HFFc6 (cell line): Measurements from ENCODE around the gene SPIRE2. TPM values are rescaled to one million over a fixed set of nuclear protein-coding genes. Genes with fewer than 3 reads are reported as not detected.

ENCODE experiments used
- DNase-seq: peaks from one replicate; pipeline ENCODE4 v3.0.0-alpha.2; 2018
- H3K27ac Mint-ChIP-seq: 2 replicates; pipeline ENCODE4 v1.8.0; 2020; ENCODE audit warnings: mild to moderate bottlenecking, mixed read lengths
- H3K27me3 Mint-ChIP-seq: 2 replicates; pipeline ENCODE4 v1.8.0; 2021; ENCODE audit warnings: mild to moderate bottlenecking, moderate library complexity, mixed read lengths; ENCODE audit not compliant: insufficient read depth
- H3K36me3 Mint-ChIP-seq: 2 replicates; pipeline ENCODE4 v1.8.0; 2021; ENCODE audit warnings: low read depth, mixed read lengths
- H3K4me1 Mint-ChIP-seq: 2 replicates; pipeline ENCODE4 v1.8.0; 2020; ENCODE audit warnings: low read depth, mixed read lengths
- H3K4me3 Mint-ChIP-seq: 2 replicates; pipeline ENCODE4 v1.8.0; 2020; ENCODE audit warnings: mild to moderate bottlenecking, moderate library complexity, mixed read lengths
- H3K9me3 Mint-ChIP-seq: 2 replicates; pipeline ENCODE4 v1.8.0; 2020; ENCODE audit warnings: mild to moderate bottlenecking, mixed read lengths
- CTCF ChIP-seq: fragments of 200-600 bp; sonication (generic); IDR thresholded peaks from 2 replicates; pipeline ENCODE4 v1.5.0; 2021; ENCODE audit warnings: antibody characterized with exemption, mild to moderate bottlenecking
- total RNA-seq, 6 experiments: library from RNA; stranded (reverse); fragmentation: NEBNext Ultra II Directional; extraction: Animal tissue kit (Norgen Biotek cat#: 25700); gene quantifications; 2 replicates in 1 of 6; 3 replicates in 5 of 6; pipeline ENCODE4 v1.2.3, GENCODE V29; 2021

SPIRE2 gene
- total RNA-seq, 6 experiments from 2014 or later, result 1.5 to 2.5 (median 1.9) TPM

GRCh38 chr16:89890200-89890599 is 61.9 kb downstream of the SPIRE2 start:
- Mint-ChIP-seq H3K36me3 (peaks cover 13% of the 10 kb centered on the region), H3K27me3 (peaks cover 3% of the 10 kb centered on the region), H3K27ac (no peak overlapping the region), H3K9me3 (no peaks in the 10 kb centered on the region), H3K4me1 (no peaks in the 10 kb centered on the region), H3K4me3 (no peak overlapping the region)
- DNase-seq, result no peak
- TF ChIP-seq CTCF, result no peak

- H3K4me1 Mint-ChIP-seq, result no peaks in the 10 kb centered on the region
- H3K4me3 Mint-ChIP-seq, result no peak overlapping the region
- H3K36me3 Mint-ChIP-seq, result peaks cover 13% of the 10 kb centered on the region
- no peak overlapping the region; the same call in 1 of the 2 replicates for H3K27ac Mint-ChIP-seq
- DNase-seq, result no peak
- H3K27me3 Mint-ChIP-seq, result peaks cover 3% of the 10 kb centered on the region
- H3K9me3 Mint-ChIP-seq, result no peaks in the 10 kb centered on the region
- no peak for TF ChIP-seq CTCF
Measured at GRCh38 chr16:89890886-89891657, 62.8 kb downstream of the SPIRE2 start.

- no peaks in the 10 kb centered on the region for H3K4me1 Mint-ChIP-seq
- peaks cover 11% of the 10 kb centered on the region for H3K36me3 Mint-ChIP-seq
- no peak overlapping the region for H3K27ac Mint-ChIP-seq
- no peak for TF ChIP-seq CTCF
- DNase-seq, result no peak
- H3K9me3 Mint-ChIP-seq, result no peaks in the 10 kb centered on the region
- peaks cover 3% of the 10 kb centered on the region for H3K27me3 Mint-ChIP-seq
- H3K4me3 Mint-ChIP-seq, result no peak overlapping the region
Measured at GRCh38 chr16:89892055-89892630, 63.9 kb downstream of the SPIRE2 start.

- H3K4me3 Mint-ChIP-seq, result no peak overlapping the region
- peaks cover 7% of the 10 kb centered on the region for H3K36me3 Mint-ChIP-seq
- no peak overlapping the region for H3K27ac Mint-ChIP-seq
- no peak for TF ChIP-seq CTCF
- no peak for DNase-seq
- no peaks in the 10 kb centered on the region for H3K9me3 Mint-ChIP-seq
- peaks cover 7% of the 10 kb centered on the region for H3K27me3 Mint-ChIP-seq
- H3K4me1 Mint-ChIP-seq, result no peaks in the 10 kb centered on the region
Measured at GRCh38 chr16:89892635-89893034, 64.4 kb downstream of the SPIRE2 start.

- peaks cover 11% of the 10 kb centered on the region for H3K27me3 Mint-ChIP-seq
- no peak for DNase-seq
- no peak overlapping the region for H3K4me3 Mint-ChIP-seq
- TF ChIP-seq CTCF, result no peak
- no peaks in the 10 kb centered on the region for H3K9me3 Mint-ChIP-seq
- no peak overlapping the region for H3K27ac Mint-ChIP-seq
- H3K4me1 Mint-ChIP-seq, result no peaks in the 10 kb centered on the region; the same call in 1 of the 2 replicates
- peaks cover 9% of the 10 kb centered on the region; the same call in 1 of the 2 replicates for H3K36me3 Mint-ChIP-seq
Measured at GRCh38 chr16:89893642-89894548, 65.6 kb downstream of the SPIRE2 start.
